ENCODE measurements around the gene SLC9A3.

SLC9A3 gene

DNA sequence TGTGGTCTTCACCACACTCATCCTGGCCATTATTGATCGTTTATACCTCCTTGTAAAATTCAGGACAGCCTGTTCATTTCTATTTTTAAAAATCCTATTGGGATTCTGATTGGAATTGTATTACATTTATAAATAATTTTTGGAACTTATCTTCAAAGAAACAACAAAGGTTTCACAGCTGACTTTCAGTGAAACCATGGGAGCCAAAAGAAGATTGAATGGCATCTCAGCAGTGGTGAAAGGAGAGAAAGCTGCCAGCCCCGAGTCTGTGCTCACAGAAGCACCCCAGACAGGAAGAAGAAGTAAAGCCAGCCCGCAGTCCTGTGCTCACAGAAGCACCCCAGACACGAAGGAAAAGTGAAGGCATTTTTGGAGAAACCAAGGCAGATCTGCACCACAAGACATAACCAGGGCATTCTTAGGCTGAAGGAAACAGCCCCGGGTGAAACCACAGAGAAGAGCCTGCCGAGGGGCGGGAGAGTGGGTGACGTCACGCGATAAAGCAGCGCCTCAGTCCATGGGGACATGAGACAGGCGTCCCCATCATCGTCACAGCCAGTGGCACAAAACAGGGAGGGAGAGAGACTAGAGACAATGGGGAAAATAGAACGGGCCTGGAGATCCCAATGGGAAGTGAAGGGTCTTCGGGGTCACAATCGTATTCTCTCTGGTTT, 42.5 kb upstream of the SLC9A3 start:
- no peak overlapping the region for H3K4me3 ChIP-seq (ENCODE audit: low read depth, low read length)
- no peaks in the 10 kb centered on the region for H3K4me1 ChIP-seq (ENCODE audit: control insufficient read depth, insufficient read depth, low read length)
- no peaks in the 10 kb centered on the region for H3K36me3 ChIP-seq (ENCODE audit: control insufficient read depth in 2 of 2, insufficient read depth in 1 of 2, low read length in 2 of 2)
- ChIA-PET POLR2A (no interaction called here), CTCF (interaction anchor here (0.7 to 0.8 kb wide), 2 partner anchors 13 to 103 kb away, joined by 3 read pairs; no protein-coding TSS in a partner anchor)
- TF ChIP-seq ZSCAN16 (tag by site-specific recombination; IDR thresholded peaks at IDR 0.05) (no peak), ZNF223 (tag by site-specific recombination; IDR thresholded peaks at IDR 0.05) (no peak), SETDB1 (IDR thresholded peaks at IDR 0.05; ENCODE audit: insufficient read length, low read length) (peak; percentile 80)
- H3K27ac ChIP-seq (ENCODE audit: extremely low read depth, low read depth, low read length), result no peak overlapping the region
- H3K9me3 ChIP-seq (ENCODE audit: control insufficient read depth, insufficient read depth, low read depth, low read length), result no peaks in the 10 kb centered on the region

DNA sequence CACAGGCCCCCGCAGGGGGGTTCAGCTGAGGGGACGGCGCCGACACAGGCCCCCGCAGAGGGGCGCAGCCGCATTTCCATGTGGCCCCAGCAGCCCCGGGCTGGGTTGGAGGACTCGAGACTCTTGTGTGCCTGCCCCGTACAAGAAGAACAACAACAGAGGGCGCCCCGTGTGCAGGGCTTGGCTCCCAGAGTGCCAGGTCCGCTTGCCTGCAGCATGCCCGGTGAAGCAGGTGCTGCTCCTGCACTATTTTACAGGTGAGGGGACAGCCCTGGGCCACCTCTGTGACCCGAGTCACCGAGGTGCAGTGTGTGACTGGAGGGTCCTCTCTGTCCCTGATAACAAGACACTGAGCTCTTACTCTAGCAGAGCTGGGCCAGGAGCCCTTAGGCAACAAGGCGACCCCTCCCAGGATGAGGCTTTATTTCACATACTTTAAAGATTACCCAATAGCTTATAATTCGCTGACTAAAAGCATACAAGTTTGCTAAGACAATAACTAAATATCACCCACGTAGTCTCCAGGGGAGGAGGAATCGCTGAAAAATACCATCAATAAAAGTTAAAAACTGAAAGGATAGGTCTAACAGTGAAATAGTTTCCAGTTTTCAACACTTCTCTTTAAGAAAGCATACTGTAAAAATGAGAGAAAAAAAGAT, 41.7 kb upstream of the SLC9A3 start:
- CTCF ChIA-PET, result interaction anchor here (0.7 to 0.8 kb wide), 2 partner anchors 14 to 103 kb away, joined by 3 read pairs; no protein-coding TSS in a partner anchor

DNA sequence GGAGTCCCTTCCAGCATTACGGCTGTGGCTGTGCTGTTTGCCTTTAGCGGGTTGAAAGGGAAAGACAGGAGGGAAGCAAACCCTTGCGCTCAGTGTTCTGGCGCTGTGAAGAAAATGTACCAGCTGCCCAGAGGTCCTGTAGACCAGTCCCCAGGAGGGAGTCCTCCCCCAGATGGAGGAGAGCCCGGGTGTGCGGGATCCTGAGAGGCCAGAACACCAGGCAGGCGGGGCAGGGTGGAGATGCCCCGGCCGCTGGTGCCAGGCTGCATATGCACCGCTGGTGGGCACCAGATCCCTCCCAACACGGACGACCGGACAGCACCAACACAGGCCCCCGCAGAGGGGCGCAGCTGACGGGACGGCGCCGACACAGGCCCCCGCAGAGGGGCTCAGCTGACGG, 37.2 kb upstream of the SLC9A3 start:
- TF ChIP-seq ZNF654 (tag by site-specific recombination; IDR thresholded peaks at IDR 0.05; ENCODE audit: low read depth), result no peak
- TF ChIP-seq, protein P1, sequence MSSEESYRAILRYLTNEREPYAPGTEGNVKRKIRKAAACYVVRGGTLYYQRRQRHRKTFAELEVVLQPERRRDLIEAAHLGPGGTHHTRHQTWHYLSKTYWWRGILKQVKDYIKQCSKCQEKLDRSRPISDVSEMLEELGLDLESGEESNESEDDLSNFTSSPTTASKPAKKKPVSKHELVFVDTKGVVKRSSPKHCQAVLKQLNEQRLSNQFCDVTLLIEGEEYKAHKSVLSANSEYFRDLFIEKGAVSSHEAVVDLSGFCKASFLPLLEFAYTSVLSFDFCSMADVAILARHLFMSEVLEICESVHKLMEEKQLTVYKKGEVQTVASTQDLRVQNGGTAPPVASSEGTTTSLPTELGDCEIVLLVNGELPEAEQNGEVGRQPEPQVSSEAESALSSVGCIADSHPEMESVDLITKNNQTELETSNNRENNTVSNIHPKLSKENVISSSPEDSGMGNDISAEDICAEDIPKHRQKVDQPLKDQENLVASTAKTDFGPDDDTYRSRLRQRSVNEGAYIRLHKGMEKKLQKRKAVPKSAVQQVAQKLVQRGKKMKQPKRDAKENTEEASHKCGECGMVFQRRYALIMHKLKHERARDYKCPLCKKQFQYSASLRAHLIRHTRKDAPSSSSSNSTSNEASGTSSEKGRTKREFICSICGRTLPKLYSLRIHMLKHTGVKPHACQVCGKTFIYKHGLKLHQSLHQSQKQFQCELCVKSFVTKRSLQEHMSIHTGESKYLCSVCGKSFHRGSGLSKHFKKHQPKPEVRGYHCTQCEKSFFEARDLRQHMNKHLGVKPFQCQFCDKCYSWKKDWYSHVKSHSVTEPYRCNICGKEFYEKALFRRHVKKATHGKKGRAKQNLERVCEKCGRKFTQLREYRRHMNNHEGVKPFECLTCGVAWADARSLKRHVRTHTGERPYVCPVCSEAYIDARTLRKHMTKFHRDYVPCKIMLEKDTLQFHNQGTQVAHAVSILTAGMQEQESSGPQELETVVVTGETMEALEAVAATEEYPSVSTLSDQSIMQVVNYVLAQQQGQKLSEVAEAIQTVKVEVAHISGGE (tag by site-specific recombination; conservative IDR thresholded peaks at IDR 0.05; ENCODE audit: low read depth), result no peak
- TF ChIP-seq ZNF677 (tag by site-specific recombination; IDR thresholded peaks at IDR 0.05), result no peak
- no peak for TF ChIP-seq ZNF146 (tag by site-specific recombination; IDR thresholded peaks at IDR 0.05)
- TF ChIP-seq ZNF624 (tag by site-specific recombination; IDR thresholded peaks at IDR 0.05), result no peak
- no peak for TF ChIP-seq ZNF785 (tag by site-specific recombination; IDR thresholded peaks at IDR 0.05)
- no peak for TF ChIP-seq HOXD13 (CRISPR knock-in tag; IDR thresholded peaks at IDR 0.05; ENCODE audit: borderline replicate concordance)
- TF ChIP-seq ZNF266 (tag by site-specific recombination; IDR thresholded peaks at IDR 0.05; ENCODE audit: low read depth), result no peak
- no peak for TF ChIP-seq ZNF202 (tag by site-specific recombination; IDR thresholded peaks at IDR 0.05; ENCODE audit: borderline replicate concordance)
- TF ChIP-seq, protein P2, sequence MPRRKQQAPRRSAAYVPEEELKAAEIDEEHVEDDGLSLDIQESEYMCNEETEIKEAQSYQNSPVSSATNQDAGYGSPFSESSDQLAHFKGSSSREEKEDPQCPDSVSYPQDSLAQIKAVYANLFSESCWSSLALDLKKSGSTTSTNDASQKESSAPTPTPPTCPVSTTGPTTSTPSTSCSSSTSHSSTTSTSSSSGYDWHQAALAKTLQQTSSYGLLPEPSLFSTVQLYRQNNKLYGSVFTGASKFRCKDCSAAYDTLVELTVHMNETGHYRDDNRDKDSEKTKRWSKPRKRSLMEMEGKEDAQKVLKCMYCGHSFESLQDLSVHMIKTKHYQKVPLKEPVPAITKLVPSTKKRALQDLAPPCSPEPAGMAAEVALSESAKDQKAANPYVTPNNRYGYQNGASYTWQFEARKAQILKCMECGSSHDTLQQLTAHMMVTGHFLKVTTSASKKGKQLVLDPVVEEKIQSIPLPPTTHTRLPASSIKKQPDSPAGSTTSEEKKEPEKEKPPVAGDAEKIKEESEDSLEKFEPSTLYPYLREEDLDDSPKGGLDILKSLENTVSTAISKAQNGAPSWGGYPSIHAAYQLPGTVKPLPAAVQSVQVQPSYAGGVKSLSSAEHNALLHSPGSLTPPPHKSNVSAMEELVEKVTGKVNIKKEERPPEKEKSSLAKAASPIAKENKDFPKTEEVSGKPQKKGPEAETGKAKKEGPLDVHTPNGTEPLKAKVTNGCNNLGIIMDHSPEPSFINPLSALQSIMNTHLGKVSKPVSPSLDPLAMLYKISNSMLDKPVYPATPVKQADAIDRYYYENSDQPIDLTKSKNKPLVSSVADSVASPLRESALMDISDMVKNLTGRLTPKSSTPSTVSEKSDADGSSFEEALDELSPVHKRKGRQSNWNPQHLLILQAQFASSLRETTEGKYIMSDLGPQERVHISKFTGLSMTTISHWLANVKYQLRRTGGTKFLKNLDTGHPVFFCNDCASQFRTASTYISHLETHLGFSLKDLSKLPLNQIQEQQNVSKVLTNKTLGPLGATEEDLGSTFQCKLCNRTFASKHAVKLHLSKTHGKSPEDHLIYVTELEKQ (tag by site-specific recombination; IDR thresholded peaks at IDR 0.05; ENCODE audit: borderline replicate concordance), result no peak
- TF ChIP-seq GLI4 (tag by site-specific recombination; IDR thresholded peaks at IDR 0.05), result no peak
- no peak for TF ChIP-seq ZNF544 (tag by site-specific recombination; IDR thresholded peaks at IDR 0.05)
- TF ChIP-seq ZNF433 (tag by site-specific recombination; IDR thresholded peaks at IDR 0.05; ENCODE audit: low read depth), result no peak
- no peak for TF ChIP-seq ZNF350 (tag by site-specific recombination; IDR thresholded peaks at IDR 0.05)
- no peak for TF ChIP-seq OSR2 (tag by site-specific recombination; IDR thresholded peaks at IDR 0.05)
- TF ChIP-seq ZIC2 (tag by site-specific recombination; IDR thresholded peaks at IDR 0.05), result no peak
- H3K27ac ChIP-seq (ENCODE audit: extremely low read depth, low read depth, low read length), result no peak overlapping the region
- CTCF ChIA-PET, result no interaction called here
- no peaks in the 10 kb centered on the region for H3K9me3 ChIP-seq (ENCODE audit: control insufficient read depth, insufficient read depth, low read depth, low read length)
- no peaks in the 10 kb centered on the region for H3K36me3 ChIP-seq (ENCODE audit: control insufficient read depth in 2 of 2, insufficient read depth in 1 of 2, low read length in 2 of 2)
- POLR2A ChIA-PET, result no interaction called here
- H3K4me3 ChIP-seq (ENCODE audit: low read depth, low read length), result no peak overlapping the region
- H3K4me1 ChIP-seq (ENCODE audit: control insufficient read depth, insufficient read depth, low read length), result no peaks in the 10 kb centered on the region

More for the DNA sequence above, 41.7 kb upstream of the SLC9A3 start:
- H3K27ac ChIP-seq (ENCODE audit: extremely low read depth, low read depth, low read length), result no peak overlapping the region
- H3K9me3 ChIP-seq (ENCODE audit: control insufficient read depth, insufficient read depth, low read depth, low read length), result no peaks in the 10 kb centered on the region
- no peak for TF ChIP-seq ZNF843 (tag by site-specific recombination; IDR thresholded peaks at IDR 0.05)
- no peak for TF ChIP-seq SP2 (tag by site-specific recombination; IDR thresholded peaks at IDR 0.05)
- no peak for TF ChIP-seq ZNF654 (tag by site-specific recombination; IDR thresholded peaks at IDR 0.05; ENCODE audit: low read depth)
- no peak for TF ChIP-seq ZBTB21 (tag by site-specific recombination; IDR thresholded peaks at IDR 0.05)
- POLR2A ChIA-PET, result no interaction called here
- no peak overlapping the region for H3K4me3 ChIP-seq (ENCODE audit: low read depth, low read length)
- no peaks in the 10 kb centered on the region for H3K4me1 ChIP-seq (ENCODE audit: control insufficient read depth, insufficient read depth, low read length)
- H3K36me3 ChIP-seq (ENCODE audit: control insufficient read depth in 2 of 2, insufficient read depth in 1 of 2, low read length in 2 of 2), result no peaks in the 10 kb centered on the region
